HUDEP-2 (cell line): ENCODE measurements around the gene LUC7L2.
A peak's percentile ranks its signal among the peaks of the same experiment; 100 is the strongest.
"Not testable (repeated sequence)": the region's sequence is repeated elsewhere in the genome, so short reads cannot be mapped to it uniquely, and the experiment has no call there.

Experiments used
- DNase-seq, 76 experiments: peaks; one replicate each; lab custom pipeline; 2025; ENCODE audit not compliant: unreplicated experiment in 76 of 76; lab: John Stamatoyannopoulos, UW

Gene LUC7L2

GRCh38 chr7:139359366-139360209 lies at the start of gene LUC7L2:
TSS of gene LUC7L2 (plus strand) at chr7:139359894. CDS start at chr7:139360262, 368 bp downstream.
- peak; percentile 71 to 99 (median 97) for DNase-seq

GRCh38 chr7:139317939-139318505 lies 41.7 kb upstream of the LUC7L2 start:
- DNase-seq: peak in 1 of 76 experiments; percentile 1

GRCh38 chr7:139321071-139321745 lies 38.5 kb upstream of the LUC7L2 start:
- DNase-seq: peak in 5 of 76 experiments; percentile 4 to 14 (median 6)

- DNase-seq: not testable (repeated sequence)
Observed at GRCh38 chr7:139324709-139325108, 35.0 kb upstream of the LUC7L2 start.

- no peak for DNase-seq
Observed at GRCh38 chr7:139328375-139328774, 31.3 kb upstream of the LUC7L2 start.

GRCh38 chr7:139329119-139329518 lies 30.6 kb upstream of the LUC7L2 start:
- DNase-seq: no peak

GRCh38 chr7:139330333-139331030 lies 29.2 kb upstream of the LUC7L2 start:
- no peak for DNase-seq

GRCh38 chr7:139332697-139333359 lies 26.9 kb upstream of the LUC7L2 start:
- DNase-seq: peak in 15 of 76 experiments; percentile 2 to 50 (median 14)

- DNase-seq: not testable (repeated sequence)
Observed at GRCh38 chr7:139333443-139333842, 26.3 kb upstream of the LUC7L2 start.

GRCh38 chr7:139334399-139335150 lies 25.1 kb upstream of the LUC7L2 start:
- peak in 1 of 76 experiments; percentile 8 for DNase-seq

GRCh38 chr7:139339025-139339424 lies 20.7 kb upstream of the LUC7L2 start:
- DNase-seq: no peak

- no peak for DNase-seq
Observed at GRCh38 chr7:139339698-139340036, 20.0 kb upstream of the LUC7L2 start.

- DNase-seq: peak; percentile 23 to 100 (median 96)
Observed at GRCh38 chr7:139340037-139340807, 19.5 kb upstream of the LUC7L2 start.

- DNase-seq: peak in 1 of 76 experiments; percentile 71
Observed at GRCh38 chr7:139340808-139341057, 19.0 kb upstream of the LUC7L2 start.

- peak; percentile 35 to 95 (median 86) for DNase-seq
Observed at GRCh38 chr7:139341058-139341775, 18.5 kb upstream of the LUC7L2 start, which contains the start of gene FMC1. TSS of gene FMC1 (plus strand) at chr7:139341337. CDS start at chr7:139341385, 48 bp downstream.

GRCh38 chr7:139341776-139342226 lies 17.9 kb upstream of the LUC7L2 start:
- peak in 6 of 76 experiments; percentile 54 to 86 (median 75) for DNase-seq

GRCh38 chr7:139345042-139345441 lies 14.7 kb upstream of the LUC7L2 start:
- no peak for DNase-seq

GRCh38 chr7:139351027-139351426 lies 8.7 kb upstream of the LUC7L2 start:
- peak in 5 of 76 experiments; percentile 6 to 32 (median 7) for DNase-seq
